ENCODE results near the gene TOP2A. TPM values are rescaled to one million over a fixed set of nuclear protein-coding genes. Genes with fewer than 3 reads are reported as not detected.

Gene TOP2A
- total and polyA plus RNA-seq, 9 of the 15 experiments (the other 6 are each of a cell fraction or from before 2014, with no cell fraction given) = 133 to 347 (median 259) TPM

- TF ChIP-seq ZBTB40 (IDR thresholded peaks at IDR 0.05) (0 out of 2 replicates have a peak, but pooled peaks have one; percentile 3), ZBTB40 (CRISPR knock-in tag; IDR thresholded peaks at IDR 0.05) (no peak), TAF15 (IDR thresholded peaks at IDR 0.05; ENCODE audit: low read depth, low read length) (no peak), ZNF639 (CRISPR knock-in tag; conservative IDR thresholded peaks at IDR 0.05 in 1 of 2, IDR thresholded peaks at IDR 0.05 in 1 of 2) (no peak), ETV6 (IDR thresholded peaks at IDR 0.05; ENCODE audit: borderline replicate concordance in 1 of 2, low read depth in 2 of 2, low read length in 1 of 2) (no peak), ETV6 (CRISPR knock-in tag; IDR thresholded peaks at IDR 0.05; ENCODE audit: borderline replicate concordance) (no peak), ZNF316 (IDR thresholded peaks at IDR 0.05) (peak; percentile 80), C11orf30 (IDR thresholded peaks at IDR 0.05; ENCODE audit: low read depth) (peak; percentile 77), MCM5 (IDR thresholded peaks at IDR 0.05; ENCODE audit: low read depth) (no peak), POLR2H (tag; IDR thresholded peaks at IDR 0.05; ENCODE audit: low read depth) (0 out of 2 replicates have a peak, but pooled peaks have one; percentile 6), ZNF431 (CRISPR knock-in tag; IDR thresholded peaks at IDR 0.05) (no peak), U2AF1 (optimal IDR thresholded peaks at IDR 0.05; ENCODE audit: low read depth, low read length) (no peak), MAFG (tag; conservative IDR thresholded peaks at IDR 0.05) (peak; percentile 43; the same call in 1 of the 2 replicates), RBM17 (IDR thresholded peaks at IDR 0.05; ENCODE audit: borderline replicate concordance, low read depth, low read length) (no peak), MTA3 (IDR thresholded peaks at IDR 0.05; ENCODE audit: borderline replicate concordance) (no peak), RAD21 (CRISPR knock-in tag; conservative IDR thresholded peaks at IDR 0.05 in 1 of 2, IDR thresholded peaks at IDR 0.05 in 1 of 2) (no peak), RB1 (IDR thresholded peaks at IDR 0.05; ENCODE audit: low read depth) (no peak), BRF1 (IDR thresholded peaks at IDR 0.05; ENCODE audit: borderline replicate concordance, extremely low read depth, insufficient read length) (no peak), ZNF232 (CRISPR knock-in tag; IDR thresholded peaks at IDR 0.05) (no peak), RFX1 (IDR thresholded peaks at IDR 0.05) (no peak)
Observed at GRCh38 chr17:40416671-40417070, 1.0 kb downstream of the TOP2A start (continued).
